Nephron progenitor cell (in vitro differentiated cells): ENCODE data around the gene SLC12A9.
"Not testable (repeated sequence)": the region's sequence is repeated elsewhere in the genome, so short reads cannot be mapped to it uniquely, and the experiment has no call there.

ENCODE experiments used
- DNase-seq: peaks from one replicate; pipeline ENCODE4 v3.0.0; 2021
- H3K27ac Mint-ChIP-seq: 2 replicates; pipeline ENCODE4 v1.8.0; 2021; ENCODE audit warnings: mild to moderate bottlenecking, moderate library complexity, mixed read lengths
- H3K27me3 Mint-ChIP-seq: 2 replicates; pipeline ENCODE4 v1.8.0; 2021; ENCODE audit warnings: mild to moderate bottlenecking, low read depth, mixed read lengths; ENCODE audit not compliant: poor library complexity
- H3K36me3 Mint-ChIP-seq: 2 replicates; pipeline ENCODE4 v1.8.0; 2021; ENCODE audit warnings: low read depth, mixed read lengths
- H3K4me1 Mint-ChIP-seq: 2 replicates; pipeline ENCODE4 v1.8.0; 2021; ENCODE audit warnings: mixed read lengths
- H3K4me3 Mint-ChIP-seq: 2 replicates; pipeline ENCODE4 v1.8.0; 2021; ENCODE audit warnings: mild to moderate bottlenecking, moderate library complexity, mixed read lengths
- H3K9me3 Mint-ChIP-seq: 2 replicates; pipeline ENCODE4 v1.8.0; 2021; ENCODE audit warnings: mild to moderate bottlenecking, moderate library complexity, mixed read lengths
- CTCF ChIP-seq: fragments of 200-600 bp; sonication (generic); IDR thresholded peaks from 2 replicates; pipeline ENCODE4 v1.5.0; 2021; ENCODE audit warnings: antibody characterized with exemption

Gene SLC12A9

GRCh38 chr7:100852048-100852872 lies at the start of gene SLC12A9:
Gene SLC12A9, plus strand, starts transcription at chr7:100852713. Its CDS starts 1,485 bp downstream, at chr7:100854198.
- TF ChIP-seq CTCF, result peak; percentile 93
- Mint-ChIP-seq H3K27me3 (peaks cover 8% of the 10 kb centered on the region), H3K4me3 (peak within 1 kb of the TSS; percentile 88), H3K9me3 (no peaks in the 10 kb centered on the region), H3K4me1 (peaks cover 11% of the 10 kb centered on the region), H3K27ac (no peak within 1 kb of the TSS), H3K36me3 (no peaks in the 10 kb centered on the region)
- peak; percentile 90 for DNase-seq

- no peak for DNase-seq
- no peaks in the 10 kb centered on the region for H3K9me3 Mint-ChIP-seq
- no peaks in the 10 kb centered on the region for H3K27me3 Mint-ChIP-seq
- TF ChIP-seq CTCF, result no peak
- H3K36me3 Mint-ChIP-seq, result peaks cover 49% of the 10 kb centered on the region
- peaks cover 18% of the 10 kb centered on the region for H3K4me1 Mint-ChIP-seq
- no peak overlapping the region for H3K27ac Mint-ChIP-seq
- H3K4me3 Mint-ChIP-seq, result no peak overlapping the region
Observed at GRCh38 chr7:100802951-100803350, 49.6 kb upstream of the SLC12A9 start.

GRCh38 chr7:100803398-100804161 lies 48.9 kb upstream of the SLC12A9 start:
- Mint-ChIP-seq H3K4me3 (peak overlapping the region; percentile 42), H3K4me1 (peaks cover 18% of the 10 kb centered on the region), H3K36me3 (peaks cover 55% of the 10 kb centered on the region), H3K9me3 (no peaks in the 10 kb centered on the region), H3K27ac (peak overlapping the region; percentile 74), H3K27me3 (no peaks in the 10 kb centered on the region)
- TF ChIP-seq CTCF, result no peak
- peak; percentile 70 for DNase-seq

GRCh38 chr7:100804681-100805431 lies 47.7 kb upstream of the SLC12A9 start:
- no peak for TF ChIP-seq CTCF
- Mint-ChIP-seq H3K4me3 (no peak overlapping the region), H3K4me1 (peaks cover 18% of the 10 kb centered on the region), H3K27ac (no peak overlapping the region), H3K27me3 (no peaks in the 10 kb centered on the region), H3K36me3 (peaks cover 65% of the 10 kb centered on the region), H3K9me3 (no peaks in the 10 kb centered on the region)
- DNase-seq, result no peak

GRCh38 chr7:100806276-100806675 lies 46.2 kb upstream of the SLC12A9 start:
- Mint-ChIP-seq H3K4me1 (peaks cover 18% of the 10 kb centered on the region), H3K36me3 (peaks cover 77% of the 10 kb centered on the region), H3K27ac (no peak overlapping the region), H3K9me3 (no peaks in the 10 kb centered on the region), H3K27me3 (no peaks in the 10 kb centered on the region), H3K4me3 (no peak overlapping the region)
- DNase-seq, result no peak
- TF ChIP-seq CTCF, result no peak

- H3K9me3 Mint-ChIP-seq, H3K27me3 Mint-ChIP-seq, DNase-seq, H3K27ac Mint-ChIP-seq, H3K4me3 Mint-ChIP-seq: not testable (repeated sequence)
- Mint-ChIP-seq H3K36me3 (peaks cover 80% of the 10 kb centered on the region), H3K4me1 (peaks cover 18% of the 10 kb centered on the region)
Observed at GRCh38 chr7:100806883-100807282, 45.6 kb upstream of the SLC12A9 start.
